Right cardiac atrium (tissue), 5 donors: ENCODE results near the gene HMGN5. TPM values are rescaled to one million over a fixed set of nuclear protein-coding genes. Genes with fewer than 3 reads are reported as not detected.

Source experiments
- ATAC-seq, 2 donors: fragments of 200-7000 bp; cut with Tn5 transposase; one replicate each; pipeline versions ENCODE4 v1.8.0 to v1.9.1; 2020; ENCODE audit warnings: moderate library complexity in 2 of 2, mild to moderate bottlenecking in 1 of 2
- DNase-seq, 3 donors: peaks; one replicate each; pipeline ENCODE4 v3.0.0-alpha.2; 2020
- H3K27ac ChIP-seq: one replicate; pipeline ENCODE4 v1.5.1; 2013; ENCODE audit warnings: mild to moderate bottlenecking, low read length, control low read depth, moderate library complexity
- H3K27me3 ChIP-seq: one replicate; pipeline ENCODE4 v1.6.1; 2013; ENCODE audit not compliant: control insufficient read depth, insufficient read depth
- H3K4me1 ChIP-seq: one replicate; pipeline ENCODE4 v1.6.1; 2013; ENCODE audit warnings: low read length; ENCODE audit not compliant: control insufficient read depth, insufficient read depth
- H3K4me3 ChIP-seq: one replicate; pipeline ENCODE4 v1.5.1; 2013; ENCODE audit warnings: low read length, control low read depth
- H3K9me3 ChIP-seq: one replicate; pipeline ENCODE4 v1.6.1; 2013; ENCODE audit warnings: low read length; ENCODE audit not compliant: control insufficient read depth
- WGBS: extraction: QIAGEN DNeasy Blood & Tissue Kit; methylation state at CpG from one replicate; pipeline ENCODE4 v1.1.7; 2013; 5-methylcytosine and 5-hydroxymethylcytosine counted together
- intact Hi-C, 4 donors: fragments of 100-400 bp; cut with DNase I; formaldehyde crosslinking; loops; one replicate each; pipeline versions ENCODE4 v1.11.0 to v1.14.0; 2022 to 2023
- long read RNA-seq, 4 donors: library from polyadenylated mRNA; unstranded; transcript quantifications; one replicate each; pipeline ENCODE4 v2.0.0, GENCODE V29; 2020 to 2021
- polyA plus RNA-seq: library from polyadenylated mRNA; stranded (reverse); fragments of 200-250 nt; gene quantifications from one replicate; pipeline ENCODE4 v1.2.3, GENCODE V29; 2013
- total RNA-seq, 4 donors: library from RNA; stranded (reverse); fragmentation: NEBNext Ultra II Directional; extraction: Animal tissue kit (Norgen Biotek cat#: 25700); gene quantifications; one replicate each; pipeline ENCODE4 v1.2.1, GENCODE V29; 2021
- donor health status: healthy with polysubstance abuse.
- donor health status: DM: no; HTN: yes; CAD: no.
- donor health status: DM: no; HTN: no; CAD: no.
- donor health status: DM: no; HTN: yes; CAD: no; lungs with severe emphysema.
- donor health status: DM: yes; HTN: yes; CAD: no.

Gene HMGN5
- total RNA-seq (1 to 10 TPM; 4.1 to 5.6 (median 4.9) TPM), polyA plus RNA-seq (18.4 TPM)
- long read RNA-seq, donor 1, transcript HMGN5-203 (6 exons, 578 nt), result major isoform, 5 of 15 reads
- long read RNA-seq, donor 1, partial matches to known transcripts, result 0 of 15 reads
- long read RNA-seq, donor 1, other reads (novel, unspliced or antisense), result 7 of 15 reads
- long read RNA-seq, donor 2, partial matches to known transcripts, result 0 of 3 reads
- long read RNA-seq, donor 2, other reads (novel, unspliced or antisense), result 1 of 3 reads
- long read RNA-seq, donor 3, partial matches to known transcripts, result 0 of 4 reads
- long read RNA-seq, donor 3, other reads (novel, unspliced or antisense), result 1 of 4 reads
- long read RNA-seq, donor 4, partial matches to known transcripts, result 0 of 6 reads
- long read RNA-seq, donor 4, other reads (novel, unspliced or antisense), result 2 of 6 reads

DNA sequence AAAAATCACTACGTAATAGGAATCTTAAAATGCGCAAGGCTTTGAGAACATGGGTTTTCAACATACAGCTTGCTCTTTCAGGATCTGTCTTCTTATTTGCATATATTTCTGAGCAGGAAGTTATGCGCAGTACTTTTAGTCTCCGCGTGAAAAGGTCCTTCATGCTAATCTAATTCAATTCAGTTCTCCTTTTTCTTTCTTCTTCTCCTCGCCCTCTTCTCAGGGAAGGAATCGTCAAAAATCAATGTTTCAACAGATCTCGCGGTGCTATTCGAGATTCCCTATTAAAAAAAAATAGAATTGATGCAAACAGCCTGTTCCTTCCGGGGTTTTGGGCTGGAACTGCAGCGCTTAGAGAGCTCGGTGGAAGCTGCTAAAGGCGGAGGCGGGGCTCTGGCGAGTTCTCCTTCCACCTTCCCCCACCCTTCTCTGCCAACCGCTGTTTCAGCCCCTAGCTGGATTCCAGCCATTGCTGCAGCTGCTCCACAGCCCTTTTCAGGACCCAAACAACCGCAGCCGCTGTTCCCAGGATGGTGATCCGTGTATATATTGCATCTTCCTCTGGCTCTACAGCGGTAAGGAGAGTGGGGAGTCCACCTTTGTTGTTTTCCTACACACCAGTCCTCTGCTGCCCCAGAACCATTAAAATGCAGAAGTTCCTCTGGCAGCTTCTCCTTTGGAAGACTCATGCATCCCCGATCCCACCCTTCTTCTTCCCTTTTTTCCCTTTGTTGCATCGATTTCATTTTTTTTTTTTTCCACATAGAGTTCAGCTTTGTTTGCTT, at the start of gene HMGN5, which contains the start of gene SH3BGRL:
TSS of gene HMGN5 (minus strand) at position 243 of the 785 bp plus-strand sequence. CDS start 80,364 bp downstream, outside the sequence.
TSS of gene SH3BGRL (plus strand) at position 432 of the 785 bp plus-strand sequence. CDS start at position 531, 99 bp downstream.
- under 1% methylated on average over 23 of the region's 23 CpGs for WGBS
- peak within 1 kb of the TSS; percentile 93 for H3K27ac ChIP-seq
- ATAC-seq (peak; percentile 99 to 100), DNase-seq (peak; percentile 86 to 93 (median 92))
- H3K9me3 ChIP-seq, result no peaks in the 10 kb centered on the region
- peak within 1 kb of the TSS; percentile 92 for H3K4me3 ChIP-seq
- H3K27me3 ChIP-seq, result no peaks in the 10 kb centered on the region
- H3K4me1 ChIP-seq, result no peaks in the 10 kb centered on the region
- intact Hi-C loops, result no loop called here

GRCh38 chrX:81241753-81242152, 40.0 kb upstream of the HMGN5 start:
- intact Hi-C loops, result no loop called here
- ATAC-seq (no peak), DNase-seq (peak in 1 of 3 donors; percentile 23)
- Histone ChIP-seq H3K27ac (no peak overlapping the region), H3K4me3 (no peak overlapping the region), H3K4me1 (no peaks in the 10 kb centered on the region), H3K27me3 (no peaks in the 10 kb centered on the region), H3K9me3 (no peaks in the 10 kb centered on the region)
- 98% methylated on average over 7 of the region's 7 CpGs for WGBS

- DNase-seq, result peak in 1 of 3 donors; percentile 14
- H3K4me3 ChIP-seq, result no peak overlapping the region
- H3K4me1 ChIP-seq, result no peaks in the 10 kb centered on the region
- intact Hi-C loops, result no loop called here
- ATAC-seq, result no peak
- no peaks in the 10 kb centered on the region for H3K27me3 ChIP-seq
- no peaks in the 10 kb centered on the region for H3K9me3 ChIP-seq
- no peak overlapping the region for H3K27ac ChIP-seq
- WGBS, result 94% methylated on average over 4 of the region's 4 CpGs
Measured at GRCh38 chrX:81240701-81241331, 39.1 kb upstream of the HMGN5 start.

DNA sequence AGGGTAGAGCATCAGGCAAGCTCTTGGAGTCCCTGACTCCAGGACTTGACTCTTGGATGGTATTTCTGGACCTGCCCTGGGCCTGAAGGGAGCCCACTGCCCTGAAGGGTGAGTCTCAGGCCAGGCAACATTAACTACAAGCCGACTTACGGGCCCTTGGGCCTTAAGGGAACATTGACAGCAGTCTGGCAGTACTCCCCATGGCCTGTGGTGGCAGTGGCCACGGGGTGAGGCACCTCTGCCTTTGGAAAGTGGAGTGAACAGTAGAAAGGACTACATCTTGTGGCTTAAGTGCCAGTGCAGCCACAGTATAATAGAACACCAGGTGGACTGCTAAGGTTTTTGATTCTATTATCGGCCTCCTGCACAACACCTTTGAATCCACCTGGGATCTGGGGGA, 36.5 kb upstream of the HMGN5 start:
- H3K4me3 ChIP-seq, result no peak overlapping the region
- peak in 1 of 3 donors; percentile 3 for DNase-seq
- 98% methylated on average over 4 of the region's 4 CpGs for WGBS
- no peaks in the 10 kb centered on the region for H3K9me3 ChIP-seq
- no peak for ATAC-seq
- no peaks in the 10 kb centered on the region for H3K27me3 ChIP-seq
- H3K4me1 ChIP-seq, result no peaks in the 10 kb centered on the region
- H3K27ac ChIP-seq, result no peak overlapping the region
- intact Hi-C loops, result no loop called here

GRCh38 chrX:81237516-81237915, 35.8 kb upstream of the HMGN5 start:
- no peak for DNase-seq
- WGBS, result 100% methylated on average over 1 of the region's 1 CpG
- ATAC-seq, result no peak
- H3K4me1 ChIP-seq, result no peaks in the 10 kb centered on the region
- no peaks in the 10 kb centered on the region for H3K9me3 ChIP-seq
- intact Hi-C loops, result no loop called here
- H3K27me3 ChIP-seq, result no peaks in the 10 kb centered on the region
- no peak overlapping the region for H3K27ac ChIP-seq
- no peak overlapping the region for H3K4me3 ChIP-seq

DNA sequence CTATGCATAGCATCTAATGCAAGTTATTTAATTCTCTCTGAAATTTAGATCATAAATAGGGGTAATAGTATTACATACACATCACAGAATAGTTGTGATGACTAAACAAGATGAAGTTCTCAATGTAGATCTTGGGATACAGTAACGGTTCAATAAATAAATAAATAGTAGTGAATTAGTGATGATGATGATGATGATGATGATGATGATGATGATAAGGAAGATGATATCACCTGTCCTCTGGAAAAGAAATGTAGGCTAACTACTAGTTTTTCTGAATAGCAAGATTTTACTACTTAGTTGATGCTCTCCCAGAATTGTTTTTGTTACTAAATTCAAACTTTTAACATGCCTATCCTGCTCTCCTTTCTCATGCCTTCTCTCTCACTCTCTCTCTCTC, 30.5 kb upstream of the HMGN5 start:
- intact Hi-C loops, result no loop called here
- H3K27me3 ChIP-seq, result no peaks in the 10 kb centered on the region
- H3K4me1 ChIP-seq, result peaks cover 4% of the 10 kb centered on the region
- 98% methylated on average over 1 of the region's 1 CpG for WGBS
- H3K27ac ChIP-seq, result no peak overlapping the region
- H3K9me3 ChIP-seq, result no peaks in the 10 kb centered on the region
- DNase-seq (no peak), ATAC-seq (no peak)
- H3K4me3 ChIP-seq, result no peak overlapping the region

GRCh38 chrX:81231476-81231875, 29.8 kb upstream of the HMGN5 start:
- no peak overlapping the region for H3K27ac ChIP-seq
- ATAC-seq (no peak), DNase-seq (no peak)
- H3K27me3 ChIP-seq, result no peaks in the 10 kb centered on the region
- H3K4me1 ChIP-seq, result peaks cover 4% of the 10 kb centered on the region
- intact Hi-C loops, result no loop called here
- 58% methylated on average over 1 of the region's 1 CpG for WGBS
- H3K9me3 ChIP-seq, result no peaks in the 10 kb centered on the region
- H3K4me3 ChIP-seq, result no peak overlapping the region

GRCh38 chrX:81229901-81230300, 28.2 kb upstream of the HMGN5 start:
- Histone ChIP-seq H3K27ac (no peak overlapping the region), H3K4me3 (no peak overlapping the region), H3K4me1 (peaks cover 4% of the 10 kb centered on the region), H3K27me3 (no peaks in the 10 kb centered on the region), H3K9me3 (no peaks in the 10 kb centered on the region)
- DNase-seq, result no peak
- ATAC-seq, result no peak
- WGBS, result 98% methylated on average over 2 of the region's 2 CpGs
- intact Hi-C loops, result no loop called here

- Histone ChIP-seq H3K4me1 (peaks cover 4% of the 10 kb centered on the region), H3K4me3 (no peak overlapping the region), H3K27ac (no peak overlapping the region), H3K27me3 (no peaks in the 10 kb centered on the region), H3K9me3 (no peaks in the 10 kb centered on the region)
- intact Hi-C loops, result no loop called here
- 81% methylated on average over 3 of the region's 3 CpGs for WGBS
- DNase-seq (no peak), ATAC-seq (no peak)
Measured at GRCh38 chrX:81229229-81229628, 27.5 kb upstream of the HMGN5 start.

DNA sequence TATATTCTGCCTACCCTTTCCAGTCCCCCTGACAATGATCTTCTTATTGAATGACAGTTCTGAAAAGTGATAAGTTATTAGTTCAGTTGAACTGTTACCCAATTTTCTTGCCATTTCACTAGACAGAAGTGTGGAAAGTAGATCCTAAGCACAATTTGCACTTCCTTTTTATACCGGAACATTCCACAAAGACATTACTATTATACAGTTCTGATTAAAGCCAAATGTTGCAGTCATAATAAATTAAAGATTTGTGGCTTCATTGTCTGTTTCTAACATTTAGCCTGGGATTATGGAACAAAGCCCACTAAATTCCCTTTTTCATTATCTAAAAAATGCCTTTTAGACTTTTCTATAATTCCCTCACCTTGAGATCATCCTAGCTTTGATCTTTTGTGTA, 14.0 kb upstream of the HMGN5 start:
- ATAC-seq, result no peak

GRCh38 chrX:81208916-81209315, 7.2 kb upstream of the HMGN5 start:
- H3K27ac ChIP-seq, result no peak overlapping the region
- DNase-seq (no peak), ATAC-seq (no peak)
- intact Hi-C loops, result no loop called here
- H3K9me3 ChIP-seq, result no peaks in the 10 kb centered on the region
- H3K4me1 ChIP-seq, result no peaks in the 10 kb centered on the region
- WGBS, result 66% methylated on average over 8 of the region's 8 CpGs
- H3K27me3 ChIP-seq, result no peaks in the 10 kb centered on the region
- H3K4me3 ChIP-seq, result no peak overlapping the region

More for the DNA sequence above, 14.0 kb upstream of the HMGN5 start:
- Histone ChIP-seq H3K27ac (no peak overlapping the region), H3K4me1 (no peaks in the 10 kb centered on the region), H3K27me3 (no peaks in the 10 kb centered on the region), H3K9me3 (no peaks in the 10 kb centered on the region), H3K4me3 (no peak overlapping the region)
- DNase-seq, result no peak
- intact Hi-C loops, result no loop called here
- WGBS, result 51% methylated on average over 1 of the region's 1 CpG
